Hindlimb muscle (tissue), 1 donor: Measurements from ENCODE around the gene PTRH1. TPM values are rescaled to one million over a fixed set of nuclear protein-coding genes. Genes with fewer than 3 reads are reported as not detected.

ENCODE experiments used
- polyA plus RNA-seq: library from polyadenylated mRNA; unstranded; fragments of 120-200 nt; gene quantifications from one replicate; pipeline ENCODE4 v1.2.1, GENCODE V29; 2013; ENCODE audit not compliant: insufficient read length

Gene PTRH1
- polyA plus RNA-seq, 1 donor, result 10.3 TPM

Other genes starting within 250 kb of the PTRH1 start
- gene STXBP1, start 103.4 kb downstream of the PTRH1 start, polyA plus RNA-seq, result 15.7 TPM
- gene CFAP157, start 8.7 kb downstream of the PTRH1 start, polyA plus RNA-seq, result 1.4 TPM
- gene TTC16, start 416 bp upstream of the PTRH1 start, polyA plus RNA-seq, result 0.04 TPM
- 9.7 TPM for gene TOR2A, start 19.6 kb upstream of the PTRH1 start, polyA plus RNA-seq
- 28.2 TPM for gene SH2D3C, start 63.0 kb upstream of the PTRH1 start, polyA plus RNA-seq
- 58.7 TPM for gene CDK9, start 70.4 kb upstream of the PTRH1 start, polyA plus RNA-seq
- 48.6 TPM for gene FPGS, start 87.2 kb upstream of the PTRH1 start, polyA plus RNA-seq
- 71.6 TPM for gene ENG, start 139.0 kb upstream of the PTRH1 start, polyA plus RNA-seq
- 1,359 TPM for gene AK1, start 162.0 kb upstream of the PTRH1 start, polyA plus RNA-seq
- gene ST6GALNAC6, start 183.9 kb upstream of the PTRH1 start, polyA plus RNA-seq, result 70.5 TPM
- 46.7 TPM for gene ST6GALNAC4, start 201.4 kb upstream of the PTRH1 start, polyA plus RNA-seq
- 3.3 TPM for gene PIP5KL1, start 215.1 kb upstream of the PTRH1 start, polyA plus RNA-seq
- 21.8 TPM for gene DPM2, start 222.2 kb upstream of the PTRH1 start, polyA plus RNA-seq